Mammary epithelial cell (primary cell): ENCODE data around the gene WBP1L.
"Not testable (repeated sequence)": the region's sequence is repeated elsewhere in the genome, so short reads cannot be mapped to it uniquely, and the experiment has no call there.

Source experiments
- EZH2 ChIP-seq: IDR thresholded peaks from 2 replicates; pipeline ENCODE4 v1.6.1; 2012; ENCODE audit warnings: low read length, inconsistent platforms, borderline replicate concordance
- TF ChIP-seq, protein P1 (sequence below), 2 donors: IDR thresholded peaks in 1 of 2; conservative IDR thresholded peaks in 1 of 2; 2 replicates each; pipeline ENCODE4 v1.5.1; 2011 to 2012; ENCODE audit warnings: inconsistent platforms in 2 of 2, low read length in 2 of 2, mild to moderate bottlenecking in 2 of 2, control low read depth in 1 of 2, low read depth in 1 of 2; ENCODE audit not compliant: insufficient read depth in 1 of 2; ENCODE audit errors: extremely low read depth in 1 of 2

GRCh38 chr10:102844190-102844776 is 100.5 kb downstream of the WBP1L start:
- TF ChIP-seq EZH2: not testable (repeated sequence)
- TF ChIP-seq, protein P1, sequence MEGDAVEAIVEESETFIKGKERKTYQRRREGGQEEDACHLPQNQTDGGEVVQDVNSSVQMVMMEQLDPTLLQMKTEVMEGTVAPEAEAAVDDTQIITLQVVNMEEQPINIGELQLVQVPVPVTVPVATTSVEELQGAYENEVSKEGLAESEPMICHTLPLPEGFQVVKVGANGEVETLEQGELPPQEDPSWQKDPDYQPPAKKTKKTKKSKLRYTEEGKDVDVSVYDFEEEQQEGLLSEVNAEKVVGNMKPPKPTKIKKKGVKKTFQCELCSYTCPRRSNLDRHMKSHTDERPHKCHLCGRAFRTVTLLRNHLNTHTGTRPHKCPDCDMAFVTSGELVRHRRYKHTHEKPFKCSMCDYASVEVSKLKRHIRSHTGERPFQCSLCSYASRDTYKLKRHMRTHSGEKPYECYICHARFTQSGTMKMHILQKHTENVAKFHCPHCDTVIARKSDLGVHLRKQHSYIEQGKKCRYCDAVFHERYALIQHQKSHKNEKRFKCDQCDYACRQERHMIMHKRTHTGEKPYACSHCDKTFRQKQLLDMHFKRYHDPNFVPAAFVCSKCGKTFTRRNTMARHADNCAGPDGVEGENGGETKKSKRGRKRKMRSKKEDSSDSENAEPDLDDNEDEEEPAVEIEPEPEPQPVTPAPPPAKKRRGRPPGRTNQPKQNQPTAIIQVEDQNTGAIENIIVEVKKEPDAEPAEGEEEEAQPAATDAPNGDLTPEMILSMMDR (conservative IDR thresholded peaks at IDR 0.05 in 1 of 2, IDR thresholded peaks at IDR 0.05 in 1 of 2; ENCODE audit: extremely low read depth in 1 of 2, insufficient read depth in 1 of 2, low read depth in 1 of 2, low read length in 2 of 2): not testable (repeated sequence)
